ENCODE measurements around the gene THEMIS.

GRCh38 chr6:127902933-127903332 lies 2.1 kb upstream of the THEMIS start:
- TF ChIP-seq POLR2AphosphoS5 (IDR thresholded peaks at IDR 0.05; ENCODE audit: insufficient read depth in 1 of 2, low read depth in 1 of 2) (no peak), CTCF (IDR thresholded peaks at IDR 0.05) (no peak)
